Daoy (cell line): ENCODE results near the gene PRPH. TPM values are rescaled to one million over a fixed set of nuclear protein-coding genes. Genes with fewer than 3 reads are reported as not detected.
"Not testable (repeated sequence)": the region's sequence is repeated elsewhere in the genome, so short reads cannot be mapped to it uniquely, and the experiment has no call there.

Experiments
- DNase-seq: peaks from one replicate; pipeline ENCODE4 v3.0.0-alpha.2; 2015; ENCODE audit warnings: low read depth
- total RNA-seq: library from RNA; depleted of rRNA; stranded (reverse); fragments of >200 nt; shearing (Covaris generic); gene quantifications from 2 replicates; pipeline ENCODE4 v1.2.3, GENCODE V29; 2014; rRNA removed

The PRPH gene
- total RNA-seq, result 0.69 TPM in 1 of 2 replicates, not detected in the other

GRCh38 chr12:49295082-49295936 is at the start of gene PRPH:
PRPH (plus strand) TSS chr12:49295147; CDS start chr12:49295201, 54 bp downstream.
- no peak for DNase-seq

GRCh38 chr12:49251357-49251756 is 43.6 kb upstream of the PRPH start:
- DNase-seq, result no peak

GRCh38 chr12:49253033-49253623 is 41.8 kb upstream of the PRPH start:
- DNase-seq, result peak; percentile 72

- DNase-seq, result not testable (repeated sequence)
Measured at GRCh38 chr12:49255456-49255855, 39.5 kb upstream of the PRPH start.

- no peak for DNase-seq
Measured at GRCh38 chr12:49255857-49256637, 38.9 kb upstream of the PRPH start.

GRCh38 chr12:49257508-49258184 is 37.3 kb upstream of the PRPH start:
- not testable (repeated sequence) for DNase-seq

- DNase-seq, result no peak
Measured at GRCh38 chr12:49259452-49259851, 35.5 kb upstream of the PRPH start.

- peak; percentile 54 for DNase-seq
Measured at GRCh38 chr12:49260166-49260565, 34.8 kb upstream of the PRPH start.

DNA sequence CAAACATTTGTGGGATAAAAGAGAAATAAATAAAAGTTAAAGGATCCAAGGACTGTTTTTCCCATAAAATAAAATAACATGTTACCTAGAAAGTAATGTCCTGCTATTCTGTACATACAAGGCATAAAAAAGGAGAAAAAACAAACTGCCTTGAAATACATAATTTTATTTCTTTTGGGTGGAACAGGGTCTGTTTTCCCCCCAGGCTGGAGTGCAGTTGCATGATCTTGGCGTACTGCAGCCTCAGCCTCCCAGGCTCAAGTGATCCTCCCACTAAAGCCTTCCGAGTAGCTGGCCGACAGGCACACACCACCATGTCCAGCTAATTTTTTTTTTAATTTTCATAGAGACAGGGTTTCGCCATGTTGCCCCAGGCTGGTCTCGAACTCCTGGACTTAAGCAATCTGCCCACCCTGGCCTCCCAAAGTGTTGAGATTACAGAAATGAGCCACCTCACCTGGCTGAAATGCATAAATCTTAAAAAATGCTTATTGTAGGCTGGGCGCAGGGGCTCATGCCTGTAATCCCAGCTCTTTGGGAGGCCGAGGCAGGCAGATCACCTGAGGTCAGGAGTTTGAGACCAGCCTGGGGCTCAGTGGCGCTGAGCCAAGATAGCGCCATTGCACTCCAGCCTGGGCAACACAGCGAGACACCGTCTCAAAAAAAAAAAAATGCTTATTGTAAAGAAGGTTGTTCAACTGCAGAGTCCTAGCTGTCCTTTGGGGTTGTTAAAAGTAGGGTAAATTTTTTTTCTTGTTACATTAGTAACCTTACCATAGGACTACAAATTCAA is 34.2 kb upstream of the PRPH start:
- no peak for DNase-seq

- no peak for DNase-seq
Measured at GRCh38 chr12:49261721-49262120, 33.2 kb upstream of the PRPH start.

DNA sequence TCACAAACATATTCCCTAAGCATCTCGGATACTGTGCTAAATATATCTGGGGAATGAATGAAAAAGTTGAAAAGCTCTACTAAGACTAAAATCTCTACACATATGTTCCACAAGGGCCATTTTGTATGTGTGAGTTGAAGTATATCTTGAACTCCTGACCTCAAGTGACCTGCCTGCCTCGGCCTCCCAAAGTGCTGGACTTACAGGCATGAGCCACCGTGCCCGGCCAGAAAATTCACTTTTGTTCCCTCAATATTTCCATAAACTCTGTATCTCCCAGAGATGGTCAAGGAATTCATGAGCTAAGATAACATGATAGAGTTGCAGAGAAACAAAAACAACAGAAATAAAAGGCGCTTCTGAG is 31.6 kb upstream of the PRPH start:
- no peak for DNase-seq

- no peak for DNase-seq
Measured at GRCh38 chr12:49264466-49264872, 30.5 kb upstream of the PRPH start.

DNA sequence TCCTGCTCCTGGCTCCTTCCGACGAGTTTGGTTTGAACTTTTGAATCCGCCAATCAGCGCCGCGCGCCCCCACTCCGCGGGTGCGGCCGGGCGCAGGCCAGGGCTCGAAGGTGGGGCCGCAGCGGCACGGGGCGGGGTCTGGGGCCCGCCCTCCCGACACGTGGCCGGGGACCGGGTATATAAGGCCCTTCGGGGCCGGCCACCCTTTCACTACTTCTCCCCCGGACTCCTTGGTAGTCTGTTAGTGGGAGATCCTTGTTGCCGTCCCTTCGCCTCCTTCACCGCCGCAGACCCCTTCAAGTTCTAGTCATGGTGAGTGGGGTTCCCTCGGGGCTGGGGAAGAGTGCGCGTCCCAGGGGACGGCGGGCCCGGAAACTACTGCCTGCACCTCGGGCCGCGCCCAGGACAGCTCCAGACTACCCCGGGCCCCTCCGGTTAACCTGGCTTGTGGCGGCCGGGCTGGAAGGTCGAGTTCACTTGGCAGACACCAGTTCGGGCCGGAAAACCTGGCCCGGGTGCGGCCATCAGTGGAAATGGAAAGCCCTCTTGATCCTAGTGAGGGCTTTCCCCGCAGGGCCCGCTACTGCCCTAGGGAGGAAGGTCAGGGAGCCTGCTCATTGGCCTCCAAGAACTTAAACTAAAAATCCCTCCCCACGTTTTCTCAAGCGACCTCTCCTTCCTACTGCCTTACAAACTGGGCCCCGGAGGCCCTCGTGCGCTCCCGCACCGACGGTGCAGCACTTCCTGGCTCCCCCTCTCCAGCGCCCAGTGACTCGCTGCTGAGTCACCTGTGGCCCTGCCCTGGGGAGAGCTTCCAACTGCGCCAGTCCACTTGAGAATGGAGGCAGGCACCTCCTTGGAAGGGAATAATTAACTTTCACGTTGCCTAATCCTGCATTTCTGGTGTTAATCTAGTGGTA is 29.8 kb upstream of the PRPH start, which contains the start of gene TUBA1C:
TSS of gene TUBA1C (plus strand) at position 210 of the 920 bp plus-strand sequence. CDS start at position 310, 100 bp downstream.
- peak; percentile 97 for DNase-seq

DNA sequence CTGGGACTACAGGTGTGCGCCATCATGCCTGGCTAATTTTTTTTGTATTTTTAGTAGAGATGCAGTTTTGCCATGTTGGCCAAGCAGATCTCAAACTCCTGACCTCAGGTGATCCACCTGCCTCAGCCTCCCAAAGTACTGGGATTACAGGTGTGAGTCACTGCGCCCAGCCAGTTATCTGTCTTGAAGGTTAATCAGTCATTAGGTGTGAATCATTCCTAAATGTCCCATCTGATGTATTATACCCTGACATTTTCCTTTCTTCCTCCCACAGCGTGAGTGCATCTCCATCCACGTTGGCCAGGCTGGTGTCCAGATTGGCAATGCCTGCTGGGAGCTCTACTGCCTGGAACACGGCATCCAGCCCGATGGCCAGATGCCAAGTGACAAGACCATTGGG is 25.8 kb upstream of the PRPH start:
- not testable (repeated sequence) for DNase-seq

DNA sequence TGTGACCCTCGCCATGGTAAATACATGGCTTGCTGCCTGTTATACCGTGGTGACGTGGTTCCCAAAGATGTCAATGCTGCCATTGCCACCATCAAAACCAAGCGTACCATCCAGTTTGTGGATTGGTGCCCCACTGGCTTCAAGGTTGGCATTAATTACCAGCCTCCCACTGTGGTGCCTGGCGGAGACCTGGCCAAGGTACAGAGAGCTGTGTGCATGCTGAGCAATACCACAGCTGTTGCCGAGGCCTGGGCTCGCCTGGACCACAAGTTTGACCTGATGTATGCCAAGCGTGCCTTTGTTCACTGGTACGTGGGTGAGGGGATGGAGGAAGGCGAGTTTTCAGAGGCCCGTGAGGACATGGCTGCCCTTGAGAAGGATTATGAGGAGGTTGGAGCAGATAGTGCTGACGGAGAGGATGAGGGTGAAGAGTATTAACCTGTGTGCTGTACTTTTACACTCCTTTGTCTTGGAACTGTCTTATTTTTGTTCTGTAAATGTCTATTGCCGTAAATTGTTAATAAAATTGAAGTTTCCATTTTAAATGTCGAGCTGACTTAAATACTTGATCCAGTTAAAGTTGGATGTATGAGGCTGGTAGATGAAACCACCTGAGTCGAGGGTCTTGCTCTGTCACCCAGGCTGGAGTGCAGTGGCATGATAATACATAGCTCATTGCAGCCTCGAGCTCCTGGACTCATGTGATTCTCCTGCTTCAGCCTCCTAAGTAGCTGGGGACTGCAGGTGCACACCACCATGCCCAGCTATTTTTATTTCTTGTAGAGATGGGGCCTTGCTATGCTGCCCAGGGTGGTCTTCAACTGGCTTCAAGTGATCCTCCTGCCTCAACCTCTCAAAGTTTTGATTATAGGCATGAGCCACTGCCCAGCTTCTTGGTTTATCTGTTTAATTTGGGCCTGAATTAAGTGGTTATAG is 21.9 kb upstream of the PRPH start:
- no peak for DNase-seq

- no peak for DNase-seq
Measured at GRCh38 chr12:49273726-49274395, 21.1 kb upstream of the PRPH start.

- no peak for DNase-seq
Measured at GRCh38 chr12:49274396-49275069, 20.4 kb upstream of the PRPH start.
